K562 (cell line): ENCODE measurements around the gene CFAP90. TPM values are rescaled to one million over a fixed set of nuclear protein-coding genes. Genes with fewer than 3 reads are reported as not detected.

Experiments
- C11orf30 ChIP-seq: fragments of 450-650 bp; IDR thresholded peaks from 2 replicates; pipeline ENCODE4 v1.6.1; 2016; ENCODE audit warnings: low read depth, mild to moderate bottlenecking
- ELF2 ChIP-seq: fragments of 250-450 bp; sonication (Bioruptor Pico); IDR thresholded peaks from 2 replicates; pipeline ENCODE4 v1.5.0; 2021; ENCODE audit warnings: mild to moderate bottlenecking
- FUS ChIP-seq: fragments of 200-400 bp; formaldehyde crosslinking; optimal IDR thresholded peaks from 2 replicates; pipeline ENCODE3; 2017; ENCODE audit warnings: low read depth, low read length
- HMGXB4 ChIP-seq: sonication (generic); formaldehyde crosslinking; IDR thresholded peaks from 2 replicates; pipeline ENCODE4 v1.8.1; 2023; ENCODE audit warnings: mild to moderate bottlenecking, missing genetic modification reagents
- HNRNPLL ChIP-seq: fragments of 200-400 bp; formaldehyde crosslinking; IDR thresholded peaks from 2 replicates; pipeline ENCODE4 v1.6.1; 2017; ENCODE audit warnings: low read length, low read depth, mild to moderate bottlenecking; ENCODE audit not compliant: poor library complexity, severe bottlenecking
- JUND ChIP-seq, 2 experiments: IDR thresholded peaks; 2 replicates in 1 of 2; 3 replicates in 1 of 2; pipeline ENCODE4 v1.6.1; 2011; ENCODE audit warnings: borderline replicate concordance in 2 of 2, low read depth in 2 of 2, low read length in 2 of 2, improper control_type of control experiment in 1 of 2, missing biosample characterization in 1 of 2, missing genetic modification characterization in 1 of 2, missing genetic modification reagents in 1 of 2
- MYNN ChIP-seq, 2 experiments: sonication (generic); formaldehyde crosslinking in 1 of 2; IDR thresholded peaks; 2 replicates each; pipeline versions ENCODE4 v1.5.0 to v1.6.1; 2016 to 2020; ENCODE audit warnings: antibody characterized with exemption in 1 of 2, missing genetic modification reagents in 1 of 2
- NCOR1 ChIP-seq: fragments of 450-650 bp; IDR thresholded peaks from 2 replicates; pipeline ENCODE4 v1.6.1; 2016; ENCODE audit warnings: mild to moderate bottlenecking, moderate library complexity
- NRF1 ChIP-seq, 2 experiments: fragments of 450-650 bp; IDR thresholded peaks in 1 of 2; conservative IDR thresholded peaks in 1 of 2; 2 replicates each; pipeline ENCODE4 v1.6.1; 2014; ENCODE audit warnings: mild to moderate bottlenecking in 2 of 2
- PCBP1 ChIP-seq: fragments of 200-400 bp; formaldehyde crosslinking; IDR thresholded peaks from 2 replicates; pipeline ENCODE4 v1.6.1; 2018; ENCODE audit warnings: mild to moderate bottlenecking, low read depth, low read length; ENCODE audit not compliant: poor library complexity, severe bottlenecking
- PHF8 ChIP-seq: fragments of 200-600 bp; sonication (generic); IDR thresholded peaks from 2 replicates; pipeline ENCODE4 v1.6.1; 2012; ENCODE audit warnings: mixed run types, mild to moderate bottlenecking, inconsistent platforms, low read length, moderate library complexity, borderline replicate concordance
- POLR2A ChIP-seq: fragments of 450-650 bp; conservative IDR thresholded peaks from 2 replicates; pipeline ENCODE4 v1.6.1; 2016
- PTTG1 ChIP-seq: fragments of 450-650 bp; IDR thresholded peaks from 2 replicates; pipeline ENCODE4 v1.6.1; 2016; ENCODE audit warnings: low read depth, mild to moderate bottlenecking, missing genetic modification characterization, missing compliant biosample characterization
- RBBP5 ChIP-seq: fragments of 200-600 bp; sonication (generic); IDR thresholded peaks from 2 replicates; pipeline ENCODE4 v1.6.1; 2012; ENCODE audit warnings: borderline replicate concordance, mild to moderate bottlenecking, low read length, control low read depth, inconsistent platforms; ENCODE audit not compliant: insufficient read depth, poor library complexity, severe bottlenecking
- SAFB ChIP-seq: fragments of 200-400 bp; formaldehyde crosslinking; IDR thresholded peaks from 2 replicates; pipeline ENCODE4 v1.6.1; 2017; ENCODE audit warnings: low read depth, low read length, borderline replicate concordance
- SNIP1 ChIP-seq: fragments of 450-650 bp; IDR thresholded peaks from 2 replicates; pipeline ENCODE4 v1.7.1; 2017; ENCODE audit warnings: low read depth, mild to moderate bottlenecking
- STAT5B ChIP-seq: fragments of 250-450 bp; sonication (Bioruptor Pico); IDR thresholded peaks from 2 replicates; pipeline ENCODE4 v1.8.0; 2021; ENCODE audit warnings: mild to moderate bottlenecking, inconsistent platforms
- TAF9B ChIP-seq: fragments of 450-650 bp; IDR thresholded peaks from 2 replicates; pipeline ENCODE4 v1.6.1; 2018; ENCODE audit warnings: mild to moderate bottlenecking; ENCODE audit not compliant: partially characterized antibody
- TGIF2 ChIP-seq: sonication (generic); formaldehyde crosslinking; IDR thresholded peaks from 2 replicates; pipeline ENCODE4 v1.8.1; 2022; ENCODE audit warnings: mild to moderate bottlenecking, missing genetic modification reagents, moderate library complexity
- U2AF2 ChIP-seq: fragments of 200-400 bp; formaldehyde crosslinking; optimal IDR thresholded peaks from 2 replicates; pipeline ENCODE3; 2017; ENCODE audit warnings: low read depth, mild to moderate bottlenecking, low read length
- XRCC5 ChIP-seq: fragments of 200-400 bp; formaldehyde crosslinking; IDR thresholded peaks from 2 replicates; pipeline ENCODE4 v1.6.1; 2017; ENCODE audit warnings: low read depth, mild to moderate bottlenecking, low read length
- ZBTB26 ChIP-seq: fragments of 450-650 bp; formaldehyde crosslinking; IDR thresholded peaks from 2 replicates; pipeline ENCODE4 v1.4.0; 2022; ENCODE audit warnings: missing genetic modification characterization
- ZBTB7A ChIP-seq: IDR thresholded peaks from 2 replicates; pipeline ENCODE4 v1.6.1; 2011; ENCODE audit warnings: low read depth, mild to moderate bottlenecking, low read length, moderate library complexity, borderline replicate concordance; ENCODE audit not compliant: control insufficient read depth
- ZNF143 ChIP-seq: sonication (generic); formaldehyde crosslinking; IDR thresholded peaks from 2 replicates; pipeline ENCODE4 v1.9.0; 2022; ENCODE audit warnings: mild to moderate bottlenecking, missing genetic modification reagents
- ZNF431 ChIP-seq: sonication (generic); formaldehyde crosslinking; IDR thresholded peaks from 2 replicates; pipeline ENCODE4 v1.8.0; 2022; ENCODE audit warnings: mild to moderate bottlenecking, missing genetic modification reagents
- ZSCAN32 ChIP-seq: fragments of 450-650 bp; formaldehyde crosslinking; IDR thresholded peaks from 2 replicates; pipeline ENCODE4 v1.4.0; 2020; ENCODE audit warnings: mild to moderate bottlenecking, moderate library complexity
- polyA plus RNA-seq, 8 experiments: library from polyadenylated mRNA; depleted of rRNA in 4 of 8; stranded (reverse) in 5 of 8; unstranded in 3 of 8; fragments of >200 nt; fragmentation: Nextera tagmentation in 2 of 8; fragmentation: Illumina TruSeq in 1 of 8; extraction: Ambion mirVana in 2 of 8; extraction: Trizol in 1 of 8; gene quantifications; 2 replicates each; pipeline versions ENCODE4 v1.2.1 to v1.2.3, GENCODE V29; 2011 to 2014; ENCODE audit warnings: inconsistent platforms in 1 of 8, missing spikeins in 1 of 8
- total RNA-seq, 7 experiments: library from RNA; depleted of rRNA in 6 of 7; stranded (reverse); fragments of >200 nt in 6 of 7; fragmentation: Illumina TruSeq in 2 of 7; extraction: Trizol in 2 of 7; gene quantifications; 2 replicates each; pipeline versions ENCODE4 v1.2.1 to v1.2.3, GENCODE V29; 2011 to 2021; ENCODE audit warnings: low replicate concordance in 1 of 7

The CFAP90 gene
- total and polyA plus RNA-seq, 9 of the 15 experiments (the other 6 are each of a cell fraction or from before 2014, with no cell fraction given) = not detected

GRCh38 chr5:7868773-7869473, 18.0 kb upstream of the CFAP90 start, which contains the start of the genes FASTKD3 and MTRR (continued):
- TF ChIP-seq JUND (IDR thresholded peaks at IDR 0.05; ENCODE audit: borderline replicate concordance, low read depth, low read length) = peak; percentile 43; the same call in 1 of the 2 replicates
- TF ChIP-seq JUND (tag; IDR thresholded peaks at IDR 0.05; ENCODE audit: borderline replicate concordance, low read depth, low read length) = no peak; the same call in 2 of the 3 replicates
- TF ChIP-seq RBBP5 = peak; percentile 99
- TF ChIP-seq PCBP1 = peak; percentile 97
- no peak for TF ChIP-seq ZNF143 (CRISPR knock-in tag)
- peak; percentile 94; the same call in 1 of the 2 replicates for TF ChIP-seq PHF8
- TF ChIP-seq ZBTB7A = peak; percentile 96
- no peak for TF ChIP-seq ZBTB26 (CRISPR knock-in tag)
- TF ChIP-seq STAT5B (CRISPR knock-in tag) = no peak
- TF ChIP-seq SNIP1 = no peak
- peak; percentile 95; the same call in 1 of the 2 replicates for TF ChIP-seq TGIF2
- no peak for TF ChIP-seq MYNN (IDR thresholded peaks at IDR 0.05)
- TF ChIP-seq MYNN (CRISPR knock-in tag; IDR thresholded peaks at IDR 0.05) = 0 out of 2 replicates have a peak, but pooled peaks have one; percentile 41
- TF ChIP-seq TAF9B = peak; percentile 41
- TF ChIP-seq NCOR1 = no peak
- TF ChIP-seq SAFB = peak; percentile 77
- peak; percentile 64; the same call in 1 of the 2 replicates for TF ChIP-seq ELF2 (CRISPR knock-in tag)
- TF ChIP-seq HNRNPLL = peak; percentile 81
- TF ChIP-seq ZSCAN32 = no peak
- TF ChIP-seq PTTG1 (tag) = no peak
- peak; percentile 25; the same call in 1 of the 2 replicates for TF ChIP-seq XRCC5
- peak; percentile 88 for TF ChIP-seq POLR2A
- peak; percentile 86 to 89 for TF ChIP-seq NRF1 (conservative IDR thresholded peaks at IDR 0.05 in 1 of 2, IDR thresholded peaks at IDR 0.05 in 1 of 2)
- no peak for TF ChIP-seq U2AF2
- TF ChIP-seq C11orf30 = peak; percentile 81
- peak; percentile 29 for TF ChIP-seq FUS
- TF ChIP-seq ZNF431 = 0 out of 2 replicates have a peak, but pooled peaks have one; percentile 38
- TF ChIP-seq HMGXB4 (CRISPR knock-in tag) = 0 out of 2 replicates have a peak, but pooled peaks have one; percentile 60
